Gastrocnemius medialis (tissue), 4 donors: Measurements from ENCODE around the gene ERC2. TPM values are rescaled to one million over a fixed set of nuclear protein-coding genes. Genes with fewer than 3 reads are reported as not detected.

Source experiments
- ATAC-seq, 2 donors: fragments of 150-250 bp; one replicate each; pipeline ENCODE4 v1.9.1; 2016
- DNase-seq, 2 donors: peaks; one replicate each; pipeline ENCODE4 v3.0.0-alpha.2; 2019
- H3K27ac ChIP-seq, 4 donors: fragments of 200-600 bp; sonication (generic); 1 replicate in 1 of 4; 2 replicates in 3 of 4; pipeline ENCODE4 v1.5.1; 2016 to 2018; ENCODE audit warnings: mild to moderate bottlenecking in 2 of 4, moderate library complexity in 1 of 4
- H3K27me3 ChIP-seq, 3 donors: fragments of 200-600 bp; sonication (generic) in 2 of 3; 1 replicate in 1 of 3; 2 replicates in 2 of 3; pipeline versions ENCODE4 v1.5.1 to v1.6.0; 2016 to 2019; ENCODE audit warnings: mild to moderate bottlenecking in 1 of 3, moderate library complexity in 1 of 3
- H3K36me3 ChIP-seq, 2 donors: fragments of 200-600 bp; sonication (generic) in 1 of 2; one replicate each; pipeline ENCODE4 v1.5.1; 2017 to 2018
- H3K4me1 ChIP-seq, 2 donors: fragments of 200-600 bp; sonication (generic) in 1 of 2; one replicate each; pipeline ENCODE4 v1.5.1; 2016 to 2017; ENCODE audit warnings: mild to moderate bottlenecking in 2 of 2
- H3K4me3 ChIP-seq, 4 donors: fragments of 200-600 bp; sonication (generic) in 3 of 4; 1 replicate in 1 of 4; 2 replicates in 3 of 4; pipeline ENCODE4 v1.5.1; 2016 to 2019; ENCODE audit warnings: mild to moderate bottlenecking in 2 of 4
- H3K9me3 ChIP-seq, 3 donors: fragments of 200-600 bp; sonication (generic) in 2 of 3; 1 replicate in 1 of 3; 2 replicates in 2 of 3; pipeline ENCODE4 v1.5.1; 2016 to 2019
- POLR2A ChIP-seq, 2 donors: fragments of 450-650 bp; IDR thresholded peaks; one replicate each; pipeline ENCODE4 v1.6.1; 2017; ENCODE audit warnings: antibody characterized with exemption in 2 of 2, mild to moderate bottlenecking in 2 of 2, moderate library complexity in 2 of 2
- in situ Hi-C, 4 donors: fragments of 200-750 bp; cut with MboI; loops; one replicate each; pipeline versions ENCODE4 v1.15.0 to v1.8.0; 2017; ENCODE audit warnings: low sequenced_read_pairs in 4 of 4
- intact Hi-C: fragments of 100-400 bp; cut with DNase I; formaldehyde crosslinking; loops from one replicate; pipeline ENCODE4 v1.15.1; 2023; ENCODE audit warnings: low total_unique reads
- total RNA-seq, 4 donors: library from RNA; depleted of rRNA; stranded (reverse); fragments of >200 nt; gene quantifications; one replicate each; pipeline versions ENCODE4 v1.1.0 to v1.2.3, GENCODE V29; 2016
- TF ChIP-seq, protein P1 (sequence below), 5 experiments: fragments of 450-650 bp in 3 of 5; fragments of 200-600 bp in 2 of 5; sonication (generic) in 2 of 5; IDR thresholded peaks in 4 of 5; conservative IDR thresholded peaks in 1 of 5; 1 replicate in 4 of 5; 2 replicates in 1 of 5; pipeline ENCODE4 v1.5.1; 2016 to 2019; ENCODE audit warnings: antibody characterized with exemption in 5 of 5, mild to moderate bottlenecking in 3 of 5, moderate library complexity in 3 of 5

Gene ERC2
- total RNA-seq, 4 donors from 2014 or later = not detected

DNA sequence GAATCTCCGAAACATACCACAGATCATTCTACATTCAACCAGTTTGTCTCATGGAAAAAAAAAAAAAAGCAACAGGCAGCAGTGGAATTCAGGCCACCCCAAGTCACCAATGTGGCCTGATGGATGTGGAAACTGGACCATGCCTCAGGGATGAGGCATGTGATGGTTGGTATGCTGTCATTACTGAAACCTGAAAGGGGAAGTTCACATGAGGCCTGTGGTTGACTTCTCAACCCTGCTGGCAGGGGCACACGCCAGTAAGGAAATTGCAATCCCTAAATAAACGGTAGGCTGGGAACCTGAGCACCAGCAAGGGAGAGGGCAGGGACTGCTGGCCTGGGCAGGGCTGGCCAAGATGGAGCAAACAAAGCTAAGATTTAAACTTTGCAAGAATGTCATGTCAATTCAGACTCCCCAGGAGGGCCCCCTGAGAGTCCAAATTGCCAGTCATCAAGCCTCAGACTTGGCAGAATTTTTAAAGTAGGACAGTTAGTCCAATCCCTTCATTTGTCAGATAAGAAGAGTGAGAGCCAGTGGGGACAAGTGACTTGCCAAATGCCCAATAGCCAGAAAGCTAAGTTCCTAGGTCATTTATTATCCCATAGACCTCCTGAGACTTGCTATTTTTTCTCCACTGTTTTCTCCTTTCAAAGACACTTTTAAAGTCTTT is 310.4 kb downstream of the ERC2 start:
- peak in 1 of 2 donors; percentile 51 for ATAC-seq
- in situ Hi-C loops = no loop called here
- intact Hi-C loops = no loop called here
- no peak overlapping the region for H3K4me3 ChIP-seq
- no peaks in the 10 kb centered on the region for H3K9me3 ChIP-seq
- H3K4me1 ChIP-seq = no peaks in the 10 kb centered on the region
- no peak overlapping the region for H3K27ac ChIP-seq
- H3K27me3 ChIP-seq = no peaks in the 10 kb centered on the region
- peak in 1 of 2 donors; percentile 11 for DNase-seq
- no peak for TF ChIP-seq POLR2A (IDR thresholded peaks at IDR 0.05)
- TF ChIP-seq, protein P1, sequence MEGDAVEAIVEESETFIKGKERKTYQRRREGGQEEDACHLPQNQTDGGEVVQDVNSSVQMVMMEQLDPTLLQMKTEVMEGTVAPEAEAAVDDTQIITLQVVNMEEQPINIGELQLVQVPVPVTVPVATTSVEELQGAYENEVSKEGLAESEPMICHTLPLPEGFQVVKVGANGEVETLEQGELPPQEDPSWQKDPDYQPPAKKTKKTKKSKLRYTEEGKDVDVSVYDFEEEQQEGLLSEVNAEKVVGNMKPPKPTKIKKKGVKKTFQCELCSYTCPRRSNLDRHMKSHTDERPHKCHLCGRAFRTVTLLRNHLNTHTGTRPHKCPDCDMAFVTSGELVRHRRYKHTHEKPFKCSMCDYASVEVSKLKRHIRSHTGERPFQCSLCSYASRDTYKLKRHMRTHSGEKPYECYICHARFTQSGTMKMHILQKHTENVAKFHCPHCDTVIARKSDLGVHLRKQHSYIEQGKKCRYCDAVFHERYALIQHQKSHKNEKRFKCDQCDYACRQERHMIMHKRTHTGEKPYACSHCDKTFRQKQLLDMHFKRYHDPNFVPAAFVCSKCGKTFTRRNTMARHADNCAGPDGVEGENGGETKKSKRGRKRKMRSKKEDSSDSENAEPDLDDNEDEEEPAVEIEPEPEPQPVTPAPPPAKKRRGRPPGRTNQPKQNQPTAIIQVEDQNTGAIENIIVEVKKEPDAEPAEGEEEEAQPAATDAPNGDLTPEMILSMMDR (IDR thresholded peaks at IDR 0.05 in 4 of 5, conservative IDR thresholded peaks at IDR 0.05 in 1 of 5) = no peak
- H3K36me3 ChIP-seq = no peaks in the 10 kb centered on the region

- Histone ChIP-seq H3K27ac (no peak overlapping the region), H3K36me3 (no peaks in the 10 kb centered on the region), H3K9me3 (no peaks in the 10 kb centered on the region), H3K4me3 (no peak overlapping the region), H3K4me1 (no peaks in the 10 kb centered on the region), H3K27me3 (no peaks in the 10 kb centered on the region)
- no peak for ATAC-seq
- DNase-seq = no peak
- in situ Hi-C loops (no loop called here), intact Hi-C loops (no loop called here)
- no peak for TF ChIP-seq POLR2A (IDR thresholded peaks at IDR 0.05)
- TF ChIP-seq, protein P1 (IDR thresholded peaks at IDR 0.05 in 4 of 5, conservative IDR thresholded peaks at IDR 0.05 in 1 of 5) = no peak
Measured at GRCh38 chr3:56154297-56154696, 314.0 kb downstream of the ERC2 start.

GRCh38 chr3:56147354-56147753 is 320.9 kb downstream of the ERC2 start:
- H3K36me3 ChIP-seq = no peaks in the 10 kb centered on the region
- H3K27me3 ChIP-seq = no peaks in the 10 kb centered on the region
- no peaks in the 10 kb centered on the region for H3K4me1 ChIP-seq
- intact Hi-C loops (no loop called here), in situ Hi-C loops (no loop called here)
- no peaks in the 10 kb centered on the region for H3K9me3 ChIP-seq
- H3K27ac ChIP-seq = no peak overlapping the region
- ATAC-seq (no peak), DNase-seq (no peak)
- TF ChIP-seq, protein P1 (IDR thresholded peaks at IDR 0.05 in 4 of 5, conservative IDR thresholded peaks at IDR 0.05 in 1 of 5) = no peak
- no peak for TF ChIP-seq POLR2A (IDR thresholded peaks at IDR 0.05)
- no peak overlapping the region for H3K4me3 ChIP-seq

GRCh38 chr3:56145410-56145809 is 322.9 kb downstream of the ERC2 start:
- in situ Hi-C loops (no loop called here), intact Hi-C loops (no loop called here)
- ATAC-seq (no peak), DNase-seq (no peak)
- no peaks in the 10 kb centered on the region for H3K9me3 ChIP-seq
- H3K27me3 ChIP-seq = no peaks in the 10 kb centered on the region
- H3K4me3 ChIP-seq = no peak overlapping the region
- H3K36me3 ChIP-seq = no peaks in the 10 kb centered on the region
- no peak overlapping the region for H3K27ac ChIP-seq
- no peaks in the 10 kb centered on the region for H3K4me1 ChIP-seq
- TF ChIP-seq, protein P1 (IDR thresholded peaks at IDR 0.05 in 4 of 5, conservative IDR thresholded peaks at IDR 0.05 in 1 of 5) = no peak
- TF ChIP-seq POLR2A (IDR thresholded peaks at IDR 0.05) = no peak

DNA sequence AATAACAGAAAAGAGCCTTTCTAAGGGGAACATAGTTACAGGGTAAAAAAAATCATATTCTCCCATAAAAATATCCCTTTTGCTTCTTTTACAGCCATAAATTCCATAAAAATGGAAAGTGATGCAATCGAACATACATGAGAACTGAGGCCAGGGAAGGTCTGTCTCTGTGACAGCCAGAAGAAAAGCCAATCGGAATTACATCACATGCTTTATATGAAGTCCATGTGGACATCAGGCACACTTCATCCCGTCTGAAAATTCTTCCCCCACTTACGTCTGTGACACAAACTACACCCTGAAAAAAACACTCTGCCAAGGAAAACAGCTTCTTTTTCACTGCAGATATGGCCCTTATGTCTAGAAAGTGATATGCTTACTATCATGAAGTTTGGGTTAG is 323.5 kb downstream of the ERC2 start:
- TF ChIP-seq, protein P1 (IDR thresholded peaks at IDR 0.05 in 4 of 5, conservative IDR thresholded peaks at IDR 0.05 in 1 of 5) = no peak
- TF ChIP-seq POLR2A (IDR thresholded peaks at IDR 0.05) = no peak
- in situ Hi-C loops = no loop called here
- no peaks in the 10 kb centered on the region for H3K36me3 ChIP-seq
- H3K9me3 ChIP-seq = no peaks in the 10 kb centered on the region
- no peak for DNase-seq
- intact Hi-C loops = no loop called here
- H3K4me3 ChIP-seq = no peak overlapping the region
- no peaks in the 10 kb centered on the region for H3K27me3 ChIP-seq
- no peaks in the 10 kb centered on the region for H3K4me1 ChIP-seq
- no peak overlapping the region for H3K27ac ChIP-seq
- no peak for ATAC-seq
